LoVo (cell line): ENCODE measurements around the gene CTTNBP2NL.

ENCODE experiments used
- DNase-seq: peaks from one replicate; pipeline ENCODE4 v3.0.0-alpha.2; 2016; ENCODE audit warnings: low spot score

Gene CTTNBP2NL

GRCh38 chr1:112507921-112508277 is 111.9 kb downstream of the CTTNBP2NL start:
- no peak for DNase-seq

GRCh38 chr1:112508278-112509004 is 112.4 kb downstream of the CTTNBP2NL start, which contains the start of gene WNT2B:
Gene WNT2B (plus strand): TSS chr1:112508965. CDS start chr1:112509263, 298 bp downstream.
- peak; percentile 20 for DNase-seq

- DNase-seq = no peak
Measured at GRCh38 chr1:112509005-112509659, 113.1 kb downstream of the CTTNBP2NL start.

- DNase-seq = no peak
Measured at GRCh38 chr1:112509660-112510178, 113.7 kb downstream of the CTTNBP2NL start.

GRCh38 chr1:112510340-112510739 is 114.3 kb downstream of the CTTNBP2NL start:
- no peak for DNase-seq
